Mucosa of descending colon (tissue), 3 donors: ENCODE results near the gene MT1A. TPM values are rescaled to one million over a fixed set of nuclear protein-coding genes. Genes with fewer than 3 reads are reported as not detected.
"Not testable (repeated sequence)": the region's sequence is repeated elsewhere in the genome, so short reads cannot be mapped to it uniquely, and the experiment has no call there.

Experiments
- ATAC-seq: fragments of 200-7000 bp; cut with Tn5 transposase; one replicate; pipeline ENCODE4 v1.9.1; 2020; ENCODE audit warnings: mild to moderate bottlenecking, moderate library complexity
- DNase-seq, 3 donors: peaks; one replicate each; pipeline ENCODE4 v3.0.0-alpha.2; 2020
- H3K36me3 ChIP-seq: fragments of 200-600 bp; one replicate; pipeline ENCODE4 v1.8.0; 2021; ENCODE audit warnings: low read depth, mild to moderate bottlenecking
- H3K4me1 ChIP-seq: fragments of 200-600 bp; one replicate; pipeline ENCODE4 v1.8.0; 2021; ENCODE audit warnings: low read depth, mild to moderate bottlenecking
- H3K4me3 ChIP-seq: fragments of 200-600 bp; one replicate; pipeline ENCODE4 v1.8.0; 2021; ENCODE audit warnings: mild to moderate bottlenecking
- H3K9me3 ChIP-seq: fragments of 200-600 bp; one replicate; pipeline ENCODE4 v1.8.0; 2021; ENCODE audit warnings: mild to moderate bottlenecking
- CTCF ChIP-seq: fragments of 200-600 bp; IDR thresholded peaks from one replicate; pipeline ENCODE4 v1.8.0; 2022; ENCODE audit warnings: antibody characterized with exemption, mild to moderate bottlenecking
- intact Hi-C, 2 donors: fragments of 100-400 bp; cut with DNase I in 1 of 2; cut with micrococcal nuclease in 1 of 2; formaldehyde crosslinking; loops; one replicate each; pipeline versions ENCODE4 v1.11.0 to v1.11.1; 2022; cut with DNase I, micrococcal nuclease
- total RNA-seq, 3 donors: library from RNA; stranded (reverse); fragmentation: NEBNext Ultra II Directional in 2 of 3; extraction: Animal tissue kit (Norgen Biotek cat#: 25700) in 2 of 3; gene quantifications; one replicate each; pipeline versions ENCODE4 v1.2.1 to v1.2.4, GENCODE V29; 2021 to 2023
- donor health status: DM: no; HTN: no; CAD: no; lungs with moderate emphysema.
- donor health status: DM: no; HTN: no; CAD: no.
- donor health status: DM: no; HTN: yes; CAD: no.

The MT1A gene
- total RNA-seq, 3 donors from 2014 or later, result 4.5 to 9.7 (median 8.9) TPM

GRCh38 chr16:56662357-56663354 is 24.2 kb downstream of the MT1A start:
- Histone ChIP-seq H3K36me3 (no peaks in the 10 kb centered on the region), H3K4me3 (no peak overlapping the region), H3K9me3 (no peaks in the 10 kb centered on the region), H3K4me1 (peaks cover 12% of the 10 kb centered on the region)
- no peak for TF ChIP-seq CTCF
- intact Hi-C loops, result no loop called here
- DNase-seq (no peak), ATAC-seq (no peak)

- no peak overlapping the region for H3K4me3 ChIP-seq
- DNase-seq, result no peak
- no peak for TF ChIP-seq CTCF
- no peaks in the 10 kb centered on the region for H3K9me3 ChIP-seq
- ATAC-seq, result no peak
- intact Hi-C loops, result no loop called here
- H3K36me3 ChIP-seq, result no peaks in the 10 kb centered on the region
- peaks cover 7% of the 10 kb centered on the region for H3K4me1 ChIP-seq
Measured at GRCh38 chr16:56664506-56664905, 26.0 kb downstream of the MT1A start.

DNA sequence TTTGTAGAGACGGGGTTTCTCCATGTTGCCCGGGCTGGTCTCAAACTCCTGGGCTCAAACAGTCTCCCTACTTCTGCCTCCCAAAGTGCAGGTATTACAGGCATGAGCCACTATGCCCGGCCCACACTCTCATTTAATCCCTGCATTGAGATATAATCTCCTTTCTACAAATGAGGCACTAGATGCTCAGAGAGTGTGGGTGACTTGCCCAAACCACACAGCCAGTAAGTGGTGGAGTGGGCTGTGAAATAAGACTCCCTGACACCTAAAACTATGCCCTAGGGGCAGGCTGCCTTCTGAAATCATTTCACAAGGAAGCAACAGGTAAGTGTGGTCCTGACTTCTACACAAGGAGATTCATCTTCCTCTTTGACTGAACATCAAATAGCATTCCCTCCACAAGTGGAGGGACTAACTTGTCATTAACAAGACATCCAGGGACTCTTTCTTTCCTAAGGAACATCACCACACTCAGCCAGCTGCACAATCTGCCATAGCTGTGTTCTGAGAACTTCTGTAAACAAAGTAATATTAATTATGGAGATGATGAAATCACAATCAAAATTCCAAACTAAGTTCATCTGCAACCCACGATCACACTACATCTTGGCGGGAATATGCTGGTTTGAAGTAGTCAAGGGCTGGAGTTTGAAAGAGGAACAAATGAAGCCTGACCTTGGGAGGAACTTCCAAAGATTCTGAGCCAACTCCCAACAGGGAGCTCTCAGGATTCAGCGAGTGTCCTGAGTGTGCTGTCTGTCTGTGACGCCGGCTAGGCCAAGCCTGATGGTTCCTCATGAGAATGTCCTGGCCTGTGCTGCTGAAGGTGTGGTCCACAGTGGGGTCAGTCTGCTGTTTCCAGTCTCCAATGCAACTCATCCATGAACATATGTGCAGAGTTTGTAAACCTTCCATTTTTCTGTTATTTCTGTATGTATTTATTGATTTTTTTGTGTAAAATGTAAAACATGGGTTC is 27.1 kb downstream of the MT1A start:
- ATAC-seq, intact Hi-C loops, H3K4me1 ChIP-seq, H3K36me3 ChIP-seq, DNase-seq, H3K9me3 ChIP-seq, H3K4me3 ChIP-seq: not testable (repeated sequence)

DNA sequence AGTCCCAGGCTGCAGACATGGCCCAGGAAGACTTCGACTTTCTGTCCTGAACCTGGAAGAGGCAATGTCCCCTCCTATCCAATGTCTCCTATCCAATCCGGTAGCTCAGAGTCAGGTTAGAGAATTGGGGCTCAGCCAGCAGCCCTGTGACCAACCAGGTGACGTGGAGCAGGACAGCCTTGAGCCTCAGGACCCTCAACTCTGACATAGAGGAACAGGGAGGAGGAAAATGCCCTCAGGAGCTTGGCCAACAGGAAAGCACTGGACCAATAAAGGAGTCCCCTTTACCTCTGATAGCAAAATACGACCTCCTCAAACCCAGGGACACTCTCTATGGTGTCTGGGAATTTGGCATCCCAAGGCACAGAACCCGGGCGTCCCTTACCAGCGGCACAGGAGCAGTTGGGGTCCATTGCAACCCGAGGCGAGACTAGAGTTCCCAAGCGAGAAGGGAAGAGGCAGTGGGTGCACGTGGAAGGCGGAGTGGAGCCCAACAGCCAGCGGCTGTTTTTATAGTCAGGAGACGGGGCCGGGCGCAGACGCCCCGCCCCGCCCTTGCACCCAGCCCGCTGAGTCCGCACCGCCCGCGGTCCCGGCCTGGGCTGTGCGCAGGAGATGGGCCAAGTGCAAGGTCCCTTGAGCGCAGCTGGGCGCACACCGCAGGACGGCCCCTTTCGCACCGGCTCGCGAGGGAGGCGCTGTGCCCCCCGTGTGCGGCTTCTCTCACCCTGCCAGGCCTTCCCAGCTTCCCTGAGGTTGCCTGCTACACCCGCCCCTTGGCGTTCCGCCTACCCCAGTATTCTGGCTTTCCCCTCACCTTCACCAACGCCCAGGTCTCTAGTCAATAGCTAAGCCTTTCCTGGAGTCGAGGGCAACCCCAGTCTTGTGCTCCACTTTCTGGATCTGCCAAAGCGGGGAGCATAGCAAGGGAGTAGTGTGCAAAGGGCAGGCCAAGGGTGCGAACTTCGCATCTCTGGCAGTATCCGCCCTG is 29.4 kb downstream of the MT1A start, which contains the start of gene MT1G:
MT1G (minus strand) TSS at position 485 of the 991 bp plus-strand sequence; CDS start at position 413, 72 bp downstream.
- H3K4me3 ChIP-seq, result no peak within 1 kb of the TSS

More for the DNA sequence above, 29.4 kb downstream of the MT1A start, which contains the start of gene MT1G:
- intact Hi-C loops, result no loop called here
- Histone ChIP-seq H3K4me1 (peaks cover 8% of the 10 kb centered on the region), H3K9me3 (no peaks in the 10 kb centered on the region), H3K36me3 (no peaks in the 10 kb centered on the region)
- DNase-seq (peak; percentile 84 to 87 (median 86)), ATAC-seq (peak; percentile 93)
- TF ChIP-seq CTCF, result no peak
